ENCODE results near the gene VCL. TPM values are rescaled to one million over a fixed set of nuclear protein-coding genes. Genes with fewer than 3 reads are reported as not detected.

The VCL gene
- total and polyA plus RNA-seq, 9 of the 15 experiments (the other 6 are each of a cell fraction or from before 2014, with no cell fraction given): 29.8 to 186 (median 76.4) TPM

- ATAC-seq (no peak), FAIRE-seq (no peak)
Measured at GRCh38 chr10:74099420-74099819, 101.5 kb downstream of the VCL start.

GRCh38 chr10:74099836-74100235 is 101.9 kb downstream of the VCL start:
- H3K4me2 ChIP-seq (ENCODE audit: insufficient read depth, low read length): no peak overlapping the region
- no peak overlapping the region for H3K4me3 ChIP-seq
- peaks cover 93% of the 10 kb centered on the region for H3K36me3 ChIP-seq (ENCODE audit: control insufficient read depth, insufficient read depth, low read length)
- no TSS peak for BruUV-seq (replicated peaks)
- no peak for FAIRE-seq
- in situ Hi-C loops (cut with MboI): no loop called here
- no peak overlapping the region for H3K9ac ChIP-seq (ENCODE audit: insufficient read depth in 1 of 2, low read depth in 2 of 2, low read length in 2 of 2)
- H3K27me3 ChIP-seq (ENCODE audit: control insufficient read depth in 2 of 2, insufficient read depth in 2 of 2, low read length in 2 of 2): no peaks in the 10 kb centered on the region
- H3K79me2 ChIP-seq (ENCODE audit: control insufficient read depth, insufficient read depth, low read length): no peaks in the 10 kb centered on the region
- H3K27ac ChIP-seq (ENCODE audit: extremely low read depth, low read depth, low read length): no peak overlapping the region
- no peaks in the 10 kb centered on the region for H3K9me3 ChIP-seq (replicated peaks; ENCODE audit: control insufficient read depth, insufficient read depth, low read depth, low read length)
- no peaks in the 10 kb centered on the region for H3K9me1 ChIP-seq (ENCODE audit: control insufficient read depth, insufficient read depth, low read length)
- no peaks in the 10 kb centered on the region for H3K4me1 ChIP-seq (replicated peaks in 1 of 2; ENCODE audit: control insufficient read depth in 2 of 2, insufficient read depth in 2 of 2, low read length in 2 of 2)
- WGBS (ENCODE audit: insufficient coverage, low coverage, missing lambda C conversion rate): 89% methylated on average over 3 of the region's 3 CpGs
- no peaks in the 10 kb centered on the region for H4K20me1 ChIP-seq (replicated peaks; ENCODE audit: control insufficient read depth, insufficient read depth, low read length)
- H2AFZ ChIP-seq (ENCODE audit: low read depth, low read length): no peak overlapping the region
- intact Hi-C loops (cut with micrococcal nuclease): loop anchor here (10.0 kb wide), 1 partner anchor 315 kb away; the partner anchor contains the start of genes CHCHD1 and ZSWIM8
- DNase-seq (ENCODE audit: extremely low read depth in 1 of 4, low spot score in 3 of 4): no peak
- POLR2A ChIA-PET: interaction anchor here (0.8 to 3.5 kb wide), 3 partner anchors 10 to 23 kb away, joined by 4 to 16 read pairs (median 4); no protein-coding TSS in a partner anchor
- CTCF ChIA-PET (ENCODE audit: low intra/inter-chr PET ratio): no interaction called here
- no peak for ATAC-seq
- TF ChIP-seq NR2F6 (CRISPR knock-in tag; IDR thresholded peaks at IDR 0.05) (no peak), ZZZ3 (IDR thresholded peaks at IDR 0.05) (no peak), MBD1 (CRISPR knock-in tag; IDR thresholded peaks at IDR 0.05) (no peak), E4F1 (CRISPR knock-in tag; IDR thresholded peaks at IDR 0.05; ENCODE audit: borderline replicate concordance) (no peak), NFXL1 (CRISPR knock-in tag; IDR thresholded peaks at IDR 0.05) (no peak), RNF2 (IDR thresholded peaks at IDR 0.05) (no peak), HOMEZ (CRISPR knock-in tag; IDR thresholded peaks at IDR 0.05) (no peak)

More at GRCh38 chr10:74099420-74099819, 101.5 kb downstream of the VCL start:
- H3K27me3 ChIP-seq (ENCODE audit: control insufficient read depth in 2 of 2, insufficient read depth in 2 of 2, low read length in 2 of 2): no peaks in the 10 kb centered on the region
- ChIA-PET CTCF (ENCODE audit: low intra/inter-chr PET ratio) (interaction anchor here (0.5 kb wide), 1 partner anchor 205 kb away, joined by 3 read pairs; no protein-coding TSS in a partner anchor), POLR2A (interaction anchor here (0.8 to 3.5 kb wide), 3 partner anchors 9 to 208 kb away, joined by 3 to 16 read pairs (median 4); no protein-coding TSS in a partner anchor)
- H3K9me3 ChIP-seq (replicated peaks; ENCODE audit: control insufficient read depth, insufficient read depth, low read depth, low read length): no peaks in the 10 kb centered on the region
- no peak overlapping the region for H3K4me2 ChIP-seq (ENCODE audit: insufficient read depth, low read length)
- intact Hi-C loops (cut with micrococcal nuclease): no loop called here
- H3K79me2 ChIP-seq (ENCODE audit: control insufficient read depth, insufficient read depth, low read length): no peaks in the 10 kb centered on the region
- H4K20me1 ChIP-seq (replicated peaks; ENCODE audit: control insufficient read depth, insufficient read depth, low read length): no peaks in the 10 kb centered on the region
- H3K9me1 ChIP-seq (ENCODE audit: control insufficient read depth, insufficient read depth, low read length): no peaks in the 10 kb centered on the region
- no peak overlapping the region for H3K27ac ChIP-seq (ENCODE audit: extremely low read depth, low read depth, low read length)
- H2AFZ ChIP-seq (ENCODE audit: low read depth, low read length): no peak overlapping the region
- no peaks in the 10 kb centered on the region for H3K4me1 ChIP-seq (replicated peaks in 1 of 2; ENCODE audit: control insufficient read depth in 2 of 2, insufficient read depth in 2 of 2, low read length in 2 of 2)
- TF ChIP-seq SP2 (IDR thresholded peaks at IDR 0.05; ENCODE audit: extremely low read depth, low read depth, low read length, poor library complexity, severe bottlenecking) (no peak), SMARCE1 (IDR thresholded peaks at IDR 0.05) (no peak), CHD2 (IDR thresholded peaks at IDR 0.05; ENCODE audit: low read depth, low read length) (no peak), TFAM (CRISPR knock-in tag; conservative IDR thresholded peaks at IDR 0.05) (no peak), SRF (CRISPR knock-in tag; IDR thresholded peaks at IDR 0.05) (no peak), ZKSCAN1 (IDR thresholded peaks at IDR 0.05; ENCODE audit: low read depth, low read length) (peak; percentile 84; the same call in 1 of the 2 replicates)
- BruUV-seq (replicated peaks): no TSS peak
- H3K4me3 ChIP-seq: no peak overlapping the region
- in situ Hi-C loops (cut with MboI): no loop called here
- peaks cover 93% of the 10 kb centered on the region for H3K36me3 ChIP-seq (ENCODE audit: control insufficient read depth, insufficient read depth, low read length)
- no peak for DNase-seq (ENCODE audit: extremely low read depth in 1 of 4, low spot score in 3 of 4)
- 73% methylated on average over 3 of the region's 3 CpGs for WGBS (ENCODE audit: insufficient coverage, low coverage, missing lambda C conversion rate)
- no peak overlapping the region for H3K9ac ChIP-seq (ENCODE audit: insufficient read depth in 1 of 2, low read depth in 2 of 2, low read length in 2 of 2)

Data from K562 (cell line).